Inflammatory macrophage treated with lipopolysaccharide for 4 hours (primary cell): ENCODE data around the gene SPATS1.
A peak's percentile ranks its signal among the peaks of the same experiment; 100 is the strongest.
"Not testable (repeated sequence)": the region's sequence is repeated elsewhere in the genome, so short reads cannot be mapped to it uniquely, and the experiment has no call there.

Experiments
- DNase-seq: peaks from one replicate; pipeline ENCODE4 v3.0.0-alpha.2; 2020

The SPATS1 gene

GRCh38 chr6:44311767-44312166, 30.7 kb upstream of the SPATS1 start:
- DNase-seq = no peak

- DNase-seq = peak; percentile 92
These were observed 29.3 kb upstream of the SPATS1 start, which contains the start of gene AARS2 for GRCh38 chr6:44312901-44313788. AARS2 (minus strand) TSS chr6:44313347; CDS start chr6:44313323, 24 bp downstream.

GRCh38 chr6:44314657-44315056, 27.8 kb upstream of the SPATS1 start:
- DNase-seq = not testable (repeated sequence)

GRCh38 chr6:44315516-44315915, 26.9 kb upstream of the SPATS1 start:
- peak; percentile 84 for DNase-seq

GRCh38 chr6:44315951-44316350, 26.5 kb upstream of the SPATS1 start:
- no peak for DNase-seq

- peak; percentile 47 for DNase-seq
These were observed 26.0 kb upstream of the SPATS1 start for GRCh38 chr6:44316481-44316880.

GRCh38 chr6:44317136-44317631, 25.3 kb upstream of the SPATS1 start:
- DNase-seq = not testable (repeated sequence)

- DNase-seq = no peak
These were observed 21.2 kb upstream of the SPATS1 start for GRCh38 chr6:44321210-44321609.

- DNase-seq = no peak
These were observed 15.4 kb upstream of the SPATS1 start for GRCh38 chr6:44327096-44327495.

GRCh38 chr6:44327760-44328159, 14.7 kb upstream of the SPATS1 start:
- no peak for DNase-seq

- not testable (repeated sequence) for DNase-seq
These were observed 14.2 kb upstream of the SPATS1 start for GRCh38 chr6:44328203-44328602.

- DNase-seq = no peak
These were observed 12.6 kb upstream of the SPATS1 start for GRCh38 chr6:44329858-44330257.

- no peak for DNase-seq
These were observed 9.9 kb upstream of the SPATS1 start for GRCh38 chr6:44332585-44332984.

GRCh38 chr6:44333273-44333919, 9.1 kb upstream of the SPATS1 start:
- DNase-seq = peak; percentile 53

GRCh38 chr6:44333942-44334341, 8.5 kb upstream of the SPATS1 start:
- peak; percentile 82 for DNase-seq

GRCh38 chr6:44335631-44336030, 6.8 kb upstream of the SPATS1 start:
- no peak for DNase-seq

GRCh38 chr6:44338228-44339122, 4.0 kb upstream of the SPATS1 start:
- DNase-seq = peak; percentile 69

- DNase-seq = no peak
These were observed 3.1 kb upstream of the SPATS1 start for GRCh38 chr6:44339301-44339700.

GRCh38 chr6:44339763-44340625, 2.5 kb upstream of the SPATS1 start:
- peak; percentile 59 for DNase-seq

- DNase-seq = no peak
These were observed 1.2 kb upstream of the SPATS1 start for GRCh38 chr6:44341095-44341890.

- peak; percentile 29 for DNase-seq
These were observed 398 bp upstream of the SPATS1 start for GRCh38 chr6:44342052-44342451.
